NCI-H774 (cell line): ENCODE results near the gene PDZK1IP1.
"Not testable (repeated sequence)": the region's sequence is repeated elsewhere in the genome, so short reads cannot be mapped to it uniquely, and the experiment has no call there.

Experiments
- DNase-seq: peaks from one replicate; lab custom pipeline; 2025; lab: John Stamatoyannopoulos, UW

Gene PDZK1IP1

DNA sequence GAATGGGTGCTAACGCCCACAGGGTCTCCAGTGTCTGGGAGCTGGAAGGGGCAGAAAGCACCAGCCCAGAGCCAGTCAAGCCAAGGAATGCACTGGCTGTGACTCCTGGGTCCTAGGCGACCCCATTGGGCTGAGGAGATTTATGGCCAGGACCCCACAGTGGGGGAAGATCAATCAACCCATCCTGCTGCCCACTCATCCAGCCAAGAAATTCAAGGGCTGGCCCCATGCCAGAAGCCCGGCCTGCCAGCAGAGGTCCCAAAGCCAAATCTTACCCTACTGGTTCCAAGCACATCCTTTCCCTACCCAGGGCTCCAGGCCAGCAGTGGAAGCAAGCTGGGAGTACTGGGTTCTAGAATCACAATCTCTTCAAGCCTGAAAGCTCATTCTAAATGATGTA is 6.8 kb upstream of the PDZK1IP1 start:
- DNase-seq: no peak

- DNase-seq: not testable (repeated sequence)
Measured at GRCh38 chr1:47195981-47196380, 6.1 kb upstream of the PDZK1IP1 start.

DNA sequence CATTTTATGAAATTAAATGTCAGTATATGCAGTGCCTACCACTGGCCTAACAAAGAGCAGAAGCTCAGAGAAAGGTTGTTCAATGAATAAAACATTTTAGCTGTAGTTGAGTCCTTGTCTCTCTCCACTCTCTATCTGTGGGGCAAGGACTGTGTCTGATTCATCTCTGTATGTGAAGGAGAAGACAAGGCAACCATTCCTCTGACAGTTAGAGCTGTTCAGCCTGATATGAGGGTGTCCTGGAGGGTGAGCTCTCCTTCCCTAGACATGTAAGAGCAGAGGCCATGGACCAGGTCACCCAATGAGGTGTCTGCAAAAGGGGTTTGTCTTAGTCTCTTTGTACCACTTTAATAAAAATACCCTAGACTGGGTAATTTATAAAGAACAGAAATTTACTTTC is 4.5 kb upstream of the PDZK1IP1 start:
- no peak for DNase-seq

- not testable (repeated sequence) for DNase-seq
Measured at GRCh38 chr1:47193496-47193895, 3.7 kb upstream of the PDZK1IP1 start.

GRCh38 chr1:47192458-47193384 is 2.9 kb upstream of the PDZK1IP1 start:
- DNase-seq: peak; percentile 68

GRCh38 chr1:47191940-47192457 is 2.2 kb upstream of the PDZK1IP1 start:
- DNase-seq: no peak

GRCh38 chr1:47190857-47191256 is 1.0 kb upstream of the PDZK1IP1 start:
- DNase-seq: no peak

- no peak for DNase-seq
Measured at GRCh38 chr1:47190509-47190855, 646 bp upstream of the PDZK1IP1 start.

DNA sequence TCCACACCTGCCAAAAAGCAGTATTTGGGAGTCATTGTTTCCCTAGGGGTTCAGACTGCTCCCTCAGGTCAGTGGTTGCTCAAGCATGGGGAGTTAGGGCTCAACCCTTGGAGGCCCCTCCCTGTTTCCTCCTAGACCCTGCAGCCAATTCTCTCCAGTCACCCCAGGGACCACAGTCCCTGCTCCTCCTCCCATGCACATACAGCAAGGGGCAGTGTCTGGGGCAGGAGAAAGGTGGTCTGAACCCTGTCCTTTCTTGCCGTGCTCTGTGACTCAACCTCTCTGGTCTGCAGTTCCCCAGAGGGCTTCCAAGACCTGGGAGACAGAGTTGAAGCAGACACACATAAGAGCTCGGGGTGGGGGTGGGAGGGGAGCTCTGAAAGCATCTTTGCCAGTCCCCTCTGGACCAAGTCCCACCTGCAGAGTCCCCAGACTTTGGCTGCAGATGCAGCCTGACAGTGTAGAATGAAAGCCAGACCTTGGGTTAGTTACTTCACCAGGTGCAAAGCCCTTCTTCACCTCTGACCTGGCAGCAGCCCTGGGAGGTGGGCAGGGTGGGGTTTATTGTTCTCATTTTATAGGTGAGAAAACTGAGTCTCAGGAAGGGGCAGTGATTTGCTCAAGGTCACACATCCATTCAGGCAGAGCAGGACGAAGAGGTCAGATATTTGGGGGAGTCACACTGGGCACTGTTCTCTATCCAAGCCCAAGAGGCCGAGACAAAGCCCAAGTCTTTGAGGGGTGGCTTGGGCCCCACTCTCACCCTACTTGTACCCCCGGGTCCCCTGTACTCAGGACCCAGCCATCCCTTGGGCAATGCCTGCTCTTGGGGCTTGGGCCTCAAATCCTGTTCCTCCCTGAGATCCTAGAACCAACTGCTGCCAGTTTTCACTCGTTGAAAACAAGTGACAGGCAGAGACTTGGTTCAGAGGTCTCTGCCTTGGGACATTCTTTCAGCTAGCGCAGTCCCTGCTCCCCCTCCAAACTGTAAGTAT is 748 bp downstream of the PDZK1IP1 start:
- DNase-seq: no peak

DNA sequence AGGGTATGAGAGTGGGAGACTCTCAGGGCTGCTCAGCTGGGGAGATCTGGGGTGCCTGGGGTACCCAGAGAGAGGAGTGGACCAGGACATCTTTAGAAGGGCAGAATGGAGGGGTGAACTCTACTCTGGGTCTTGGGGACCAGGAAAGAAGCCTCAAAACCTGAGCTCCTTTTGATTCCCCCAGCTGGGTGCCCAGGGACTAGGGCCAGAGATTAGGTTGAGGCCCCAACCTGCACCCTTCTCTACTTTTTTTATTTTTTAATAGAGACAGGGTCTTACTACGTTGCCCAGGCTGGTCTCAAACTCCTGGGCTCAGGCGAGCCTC is 1.9 kb downstream of the PDZK1IP1 start:
- DNase-seq: no peak

DNA sequence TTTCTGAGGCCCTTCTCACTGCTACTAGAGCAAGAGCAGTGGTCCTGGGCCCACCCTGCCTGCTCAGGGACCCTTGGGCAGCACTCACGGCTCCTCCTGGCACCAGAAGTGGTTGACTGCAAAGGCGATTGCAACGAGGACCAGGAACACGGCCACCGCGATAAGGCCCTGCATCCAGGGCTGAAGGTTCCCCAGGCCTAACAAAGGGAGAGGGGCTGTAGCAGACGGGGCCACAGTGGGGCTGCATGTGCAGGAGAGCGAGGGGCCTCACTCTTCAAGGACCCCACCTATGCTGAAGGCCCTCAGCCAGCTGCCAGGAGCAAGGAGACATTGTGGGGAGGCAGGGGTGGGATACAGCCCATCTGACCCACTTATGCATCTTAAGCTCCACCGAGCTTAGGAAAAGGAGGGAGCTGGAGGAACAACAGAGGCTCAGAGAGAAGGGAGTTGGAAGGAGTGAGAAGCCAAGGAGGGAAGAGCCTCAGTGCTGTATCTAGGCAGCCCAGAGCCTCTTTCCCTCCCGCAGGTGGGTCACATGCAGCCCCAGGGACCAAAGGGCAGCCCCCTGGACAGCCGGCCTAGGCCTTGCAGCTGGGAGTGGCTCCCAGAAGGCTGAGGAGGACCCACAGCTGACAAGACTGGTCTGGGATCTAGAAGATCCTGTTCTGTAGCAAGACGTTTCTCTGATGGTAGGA is 2.5 kb downstream of the PDZK1IP1 start:
- no peak for DNase-seq

GRCh38 chr1:47186267-47187185 is 3.3 kb downstream of the PDZK1IP1 start:
- DNase-seq: no peak

DNA sequence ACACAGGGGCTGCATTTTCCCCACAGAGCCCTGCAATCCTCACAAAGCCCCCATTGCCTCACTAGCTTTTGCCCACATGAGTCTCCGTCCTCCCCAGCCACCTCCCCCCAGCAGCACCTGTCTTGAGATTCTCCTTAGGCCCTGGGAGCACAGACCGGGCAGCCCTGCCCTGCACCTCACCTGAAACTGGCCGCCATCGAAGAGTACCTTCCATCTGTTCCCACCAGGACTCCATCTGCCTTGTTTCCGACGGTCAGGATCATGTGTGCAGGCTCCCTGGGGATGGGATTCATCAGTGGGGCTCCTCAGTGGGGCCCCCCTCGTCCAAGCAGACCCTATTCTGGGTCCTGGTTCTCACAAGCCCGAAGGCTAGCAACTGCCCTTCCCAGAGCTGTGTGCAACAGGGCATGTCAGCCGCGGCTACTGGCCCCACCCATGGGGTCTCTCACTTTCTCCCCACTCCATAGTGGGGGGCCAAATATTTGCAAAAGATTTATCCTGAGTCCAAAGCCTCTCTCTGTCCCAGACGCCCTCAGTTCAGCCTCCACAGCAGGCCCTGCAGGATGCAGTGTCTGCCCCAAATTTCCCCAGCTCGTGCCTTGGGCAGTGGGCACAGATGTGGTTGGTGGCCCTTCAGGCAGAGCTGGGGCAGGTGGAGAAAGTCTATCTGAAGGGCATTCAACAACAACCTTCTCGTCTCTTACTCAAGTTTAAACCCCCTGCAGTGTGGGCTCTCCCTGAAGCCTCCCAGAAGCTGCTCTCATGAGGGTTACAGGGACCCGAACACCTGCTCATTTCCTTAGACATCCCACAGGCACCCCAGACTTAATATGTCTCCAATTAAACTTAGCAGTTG is 4.8 kb downstream of the PDZK1IP1 start:
- DNase-seq: no peak

- no peak for DNase-seq
Measured at GRCh38 chr1:47184090-47184821, 5.6 kb downstream of the PDZK1IP1 start.

- no peak for DNase-seq
Measured at GRCh38 chr1:47183308-47184089, 6.3 kb downstream of the PDZK1IP1 start.

- no peak for DNase-seq
Measured at GRCh38 chr1:47182676-47183235, 7.1 kb downstream of the PDZK1IP1 start.

DNA sequence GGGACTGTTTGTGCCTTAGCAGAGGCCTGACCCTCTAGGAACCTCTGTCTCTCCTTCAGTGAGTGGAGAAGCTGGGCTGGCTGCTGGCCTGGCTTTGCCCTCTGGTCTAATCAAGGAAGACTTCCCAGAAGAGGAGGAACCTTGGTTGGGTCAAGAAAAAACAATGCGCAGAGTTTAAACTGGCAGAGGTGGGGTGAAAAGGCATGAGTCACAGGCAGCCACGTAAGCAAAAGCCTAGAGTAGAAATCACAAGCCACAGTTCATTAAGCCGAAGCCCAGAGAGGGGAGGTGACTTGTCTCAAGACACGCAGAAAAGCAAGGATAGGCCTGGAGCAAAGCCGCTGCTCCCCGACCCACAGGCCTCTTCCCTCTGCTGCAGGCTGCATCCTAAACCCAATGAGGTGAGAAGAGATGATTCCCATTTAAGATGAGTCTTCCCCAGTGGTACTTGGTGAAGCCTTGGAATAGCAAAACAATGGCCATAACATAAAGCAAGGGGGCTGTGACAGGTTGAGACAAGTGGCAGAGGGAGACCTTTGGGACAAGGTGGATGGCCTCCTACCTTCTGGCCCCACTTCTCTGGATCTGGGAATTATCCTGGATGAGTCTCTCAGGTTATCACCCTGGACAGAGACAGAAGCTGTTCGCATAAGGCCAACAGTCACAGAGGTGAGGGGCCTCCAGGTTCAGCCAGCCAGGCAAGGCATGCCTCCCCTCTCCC is 7.7 kb downstream of the PDZK1IP1 start:
- DNase-seq: no peak
